Tibial nerve (tissue), 4 donors: ENCODE data around the gene MTFP1.

ENCODE experiments used
- CTCF ChIP-seq, 5 experiments: fragments of 200-600 bp in 3 of 5; fragments of 450-650 bp in 2 of 5; sonication (generic) in 3 of 5; IDR thresholded peaks; one replicate each; pipeline ENCODE4 v1.5.1; 2016 to 2019; ENCODE audit warnings: antibody characterized with exemption in 5 of 5, mild to moderate bottlenecking in 3 of 5, moderate library complexity in 2 of 5
- EP300 ChIP-seq, 2 donors: sonication (generic); formaldehyde crosslinking; IDR thresholded peaks; one replicate each; pipeline ENCODE4 v1.6.1; 2017; ENCODE audit warnings: antibody characterized with exemption in 2 of 2, mild to moderate bottlenecking in 1 of 2
- POLR2A ChIP-seq, 2 donors: fragments of 450-650 bp; IDR thresholded peaks; one replicate each; pipeline ENCODE4 v1.6.1; 2017; ENCODE audit warnings: antibody characterized with exemption in 2 of 2, mild to moderate bottlenecking in 2 of 2, moderate library complexity in 2 of 2

- TF ChIP-seq CTCF (IDR thresholded peaks at IDR 0.05) (no peak), EP300 (IDR thresholded peaks at IDR 0.05) (no peak), POLR2A (IDR thresholded peaks at IDR 0.05) (no peak)
Observed at GRCh38 chr22:30425327-30425615, 297 bp upstream of the MTFP1 start.
